GM18502 (cell line): ENCODE data around the gene ARV1.

Experiments
- ATAC-seq: cut with Tn5 transposase; IDR thresholded peaks from one replicate; pipeline ENCODE4 v1.9.1; 2021; ENCODE audit warnings: mild to moderate bottlenecking; ENCODE audit not compliant: unreplicated experiment, poor library complexity

The ARV1 gene

DNA sequence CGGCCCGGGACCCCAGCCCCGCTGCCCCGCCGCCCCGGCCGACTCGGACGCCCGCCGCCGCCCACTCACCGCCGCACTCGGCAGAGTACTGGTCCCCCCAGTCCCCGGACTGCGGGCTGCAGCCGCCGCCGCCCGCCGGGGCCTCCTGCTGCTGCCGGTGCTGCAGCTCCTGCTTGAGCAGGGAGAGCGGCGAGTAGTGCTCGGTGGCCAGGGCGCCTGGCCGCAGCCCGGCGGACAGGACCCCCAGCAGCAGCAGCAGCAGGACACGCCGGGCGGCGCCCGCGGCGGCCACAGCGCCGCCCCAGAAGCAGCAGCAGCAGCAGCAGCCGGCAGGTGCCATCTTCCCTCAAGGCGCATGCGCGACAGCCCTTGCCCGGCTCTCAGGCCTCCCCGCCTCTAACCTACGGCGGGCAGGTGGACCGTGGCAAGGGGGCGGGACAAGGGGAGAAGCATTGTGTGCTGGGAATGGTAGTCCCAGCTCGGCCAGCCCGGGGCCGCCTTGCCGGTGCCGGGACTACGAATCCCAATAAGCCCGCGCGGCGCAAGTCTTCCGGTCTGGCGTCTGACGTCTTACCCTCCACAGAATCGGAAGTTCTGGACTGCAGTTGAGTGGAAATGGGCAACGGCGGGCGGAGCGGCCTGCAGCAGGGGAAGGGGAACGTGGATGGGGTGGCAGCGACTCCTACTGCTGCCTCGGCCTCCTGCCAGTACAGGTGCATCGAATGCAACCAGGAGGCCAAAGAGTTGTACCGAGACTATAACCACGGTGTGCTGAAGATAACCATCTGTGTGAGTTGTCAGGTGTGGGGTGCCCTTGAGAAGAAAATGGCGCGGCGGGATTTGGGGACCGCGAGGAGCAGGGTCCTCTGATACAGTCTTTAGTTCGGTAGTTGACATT, at the start of gene ARV1, which contains the start of gene TTC13:
TSS of gene ARV1 (plus strand) at position 604 of the 898 bp plus-strand sequence. CDS start at position 616, 12 bp downstream.
TSS of gene TTC13 (minus strand) at position 371 of the 898 bp plus-strand sequence. CDS start at position 340, 31 bp downstream.
- ATAC-seq: peak; percentile 93

DNA sequence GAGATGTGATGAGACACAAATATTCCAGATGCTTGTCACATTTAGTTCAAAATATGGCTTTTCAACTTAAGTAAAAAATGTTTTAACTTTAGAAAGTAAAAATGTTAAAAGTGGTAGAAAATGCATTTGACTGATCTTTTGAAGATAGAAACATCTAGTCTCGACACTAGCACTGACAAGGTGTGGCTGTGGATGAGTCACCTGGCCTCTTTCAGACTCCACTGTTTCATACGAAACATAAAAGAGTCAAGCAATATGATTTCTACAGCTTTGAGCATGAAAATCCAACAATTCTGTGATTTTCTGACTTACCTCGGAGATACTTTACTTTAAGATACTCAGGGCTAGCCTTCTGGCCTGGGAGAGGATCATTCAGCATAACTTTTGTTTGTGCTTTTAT, 47.9 kb upstream of the ARV1 start:
- no peak for ATAC-seq

- ATAC-seq: no peak
Observed at GRCh38 chr1:230935852-230936251, 43.0 kb upstream of the ARV1 start.

DNA sequence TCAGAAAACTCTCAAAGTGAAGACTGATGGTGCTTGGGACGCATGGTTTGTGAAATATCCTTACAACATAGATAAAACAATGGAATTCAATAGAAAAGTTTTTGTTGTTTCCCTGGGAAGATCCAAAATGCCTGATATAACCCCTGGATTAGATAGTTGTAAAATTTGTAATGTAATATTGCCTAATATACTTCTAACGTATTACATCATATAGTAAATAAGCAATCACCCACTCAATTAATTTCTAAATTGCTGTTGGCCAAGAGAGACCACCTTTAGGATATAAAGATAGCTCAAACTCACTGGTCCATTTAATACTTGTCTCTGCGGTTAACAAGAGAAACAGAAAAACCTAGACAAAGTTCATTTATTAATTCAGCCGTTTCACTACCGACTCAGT, 42.4 kb upstream of the ARV1 start:
- no peak for ATAC-seq

- ATAC-seq: no peak
Observed at GRCh38 chr1:230937371-230937770, 41.5 kb upstream of the ARV1 start.

- no peak for ATAC-seq
Observed at GRCh38 chr1:230938924-230939368, 39.9 kb upstream of the ARV1 start.

GRCh38 chr1:230939806-230940489, 38.9 kb upstream of the ARV1 start:
- no peak for ATAC-seq

DNA sequence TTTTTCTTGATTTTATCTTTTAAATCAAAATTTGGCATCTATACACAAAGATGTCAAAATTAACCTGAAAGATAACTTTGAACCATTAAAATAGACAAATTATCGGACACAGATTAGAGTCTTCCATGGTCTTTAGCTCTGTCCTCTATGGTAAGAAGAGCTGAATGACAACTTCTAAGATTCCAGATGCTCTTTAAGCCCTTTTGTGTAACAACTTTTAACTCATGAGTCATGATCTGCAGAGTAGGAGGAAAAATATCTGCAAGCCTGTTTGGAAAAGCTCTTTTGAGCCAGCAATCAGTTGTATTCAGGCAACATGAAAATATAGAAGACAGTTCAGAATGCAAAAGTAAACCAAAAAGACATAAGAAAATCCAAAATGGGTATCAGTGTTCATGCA, 38.0 kb upstream of the ARV1 start:
- ATAC-seq: no peak

DNA sequence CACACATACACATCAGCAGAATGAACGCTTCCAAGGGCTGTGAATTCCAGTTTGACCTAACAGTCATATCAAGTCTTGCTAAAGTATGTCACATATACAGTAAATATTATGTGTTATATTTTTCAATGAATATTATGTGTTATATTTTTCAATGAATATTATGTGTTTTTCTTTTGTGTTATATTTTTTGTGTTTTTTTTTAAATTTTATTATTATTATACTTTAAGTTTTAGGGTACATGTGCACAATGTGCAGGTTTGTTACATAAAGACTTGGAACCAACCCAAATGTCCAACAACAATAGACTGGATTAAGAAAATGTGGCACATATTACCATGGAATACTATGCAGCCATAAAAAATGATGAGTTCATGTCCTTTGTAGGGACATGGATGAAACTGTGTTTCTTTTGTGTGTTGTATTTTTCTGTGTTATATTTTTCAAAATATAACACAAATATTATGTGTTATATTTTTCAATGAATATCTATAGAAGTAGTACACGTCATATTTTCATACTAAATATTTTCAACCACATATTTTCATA, 35.8 kb upstream of the ARV1 start:
- no peak for ATAC-seq

DNA sequence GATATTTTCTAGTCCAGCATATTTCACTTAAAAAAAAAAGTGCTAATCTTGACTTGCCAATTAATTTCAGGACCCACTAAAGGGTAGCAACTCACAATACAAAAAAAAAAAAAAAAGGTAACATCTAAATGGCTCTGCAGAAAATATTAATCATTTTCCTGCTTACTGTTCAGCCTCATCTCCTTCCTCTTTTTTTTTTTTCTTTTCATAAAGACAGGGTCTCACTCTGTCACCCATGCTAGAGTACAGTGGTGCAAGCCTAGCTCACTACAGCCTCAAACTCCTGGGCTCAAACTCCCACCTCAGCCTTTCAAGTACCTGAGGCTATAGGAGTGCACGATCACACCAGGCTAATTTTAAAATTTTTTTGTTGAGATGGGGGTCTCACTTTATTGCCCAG, 30.6 kb upstream of the ARV1 start:
- ATAC-seq: no peak

DNA sequence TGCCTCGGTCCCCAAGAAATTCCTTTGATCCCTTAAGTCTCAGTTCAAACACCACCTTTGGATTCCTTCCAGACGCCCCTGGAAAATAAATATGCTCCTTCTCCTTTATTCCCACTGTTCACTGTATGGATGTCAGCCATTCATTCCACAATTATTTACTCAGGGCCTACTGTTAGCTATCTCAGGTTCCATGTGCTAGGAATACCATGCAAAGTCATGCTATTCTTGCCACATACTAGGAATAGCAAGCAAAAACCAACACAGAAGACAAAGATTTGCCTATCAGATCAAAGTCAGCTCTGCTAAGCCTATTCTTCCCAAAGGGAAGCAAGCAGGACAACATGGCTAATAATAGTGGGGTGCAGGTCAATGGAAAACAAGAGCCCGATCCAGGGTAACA, 30.0 kb upstream of the ARV1 start:
- no peak for ATAC-seq

DNA sequence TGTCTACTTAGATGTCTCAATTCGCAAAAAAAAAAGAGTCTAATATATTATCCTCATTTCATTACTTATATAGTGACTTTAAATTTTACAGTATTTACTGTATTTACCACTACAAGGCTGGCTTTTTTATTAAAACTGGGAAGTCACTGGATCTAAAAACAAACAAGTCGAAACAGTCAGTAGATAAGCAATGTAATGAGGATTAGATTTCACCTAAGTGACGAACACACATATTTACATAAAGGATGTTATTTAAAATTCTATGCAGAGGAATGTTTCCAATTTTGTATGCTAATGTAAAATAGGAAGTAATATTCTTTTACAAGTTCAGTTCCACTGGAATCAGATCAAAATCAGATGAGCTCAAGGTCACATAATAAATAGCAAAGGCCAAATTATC, 28.5 kb upstream of the ARV1 start:
- no peak for ATAC-seq

GRCh38 chr1:230957580-230957989, 21.3 kb upstream of the ARV1 start:
- peak; percentile 82 for ATAC-seq

DNA sequence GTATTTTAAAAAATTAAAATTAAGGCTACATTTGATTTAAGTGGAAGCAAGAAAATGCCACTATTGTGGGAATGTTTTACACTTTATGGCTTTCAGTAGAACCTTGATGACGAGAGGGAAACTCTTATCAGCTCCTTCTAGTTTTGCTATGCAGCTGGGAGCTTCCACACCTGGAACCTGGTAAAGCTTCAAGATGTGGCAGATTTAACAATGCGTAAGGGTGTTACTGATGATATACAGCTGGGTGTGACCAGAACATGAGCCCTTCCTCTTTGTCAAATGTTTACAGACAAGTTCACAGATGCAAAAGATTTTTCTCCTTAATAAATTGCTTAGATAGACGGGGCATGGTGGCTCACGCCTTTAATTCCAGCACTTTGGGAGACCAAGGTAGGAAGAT, 20.5 kb upstream of the ARV1 start:
- no peak for ATAC-seq

DNA sequence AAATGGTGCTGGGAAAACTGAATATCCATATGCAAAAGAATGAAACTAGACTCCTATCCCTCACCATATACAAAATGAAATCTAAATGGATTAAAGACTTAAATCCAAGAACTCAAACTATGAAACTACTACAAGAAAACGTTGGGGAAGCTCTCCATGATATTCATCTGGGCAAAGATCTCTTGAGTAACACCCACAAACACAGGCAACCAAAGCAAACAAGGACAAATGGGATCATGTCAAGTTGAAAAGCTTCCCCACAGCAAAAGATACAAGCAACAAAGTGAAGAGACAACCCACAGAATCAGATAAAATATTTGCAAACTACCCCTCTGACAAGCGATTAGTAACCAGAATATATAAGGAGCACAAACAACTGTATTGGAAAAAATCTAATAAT, 14.0 kb upstream of the ARV1 start:
- ATAC-seq: no peak

- no peak for ATAC-seq
Observed at GRCh38 chr1:230965535-230965934, 13.4 kb upstream of the ARV1 start.

DNA sequence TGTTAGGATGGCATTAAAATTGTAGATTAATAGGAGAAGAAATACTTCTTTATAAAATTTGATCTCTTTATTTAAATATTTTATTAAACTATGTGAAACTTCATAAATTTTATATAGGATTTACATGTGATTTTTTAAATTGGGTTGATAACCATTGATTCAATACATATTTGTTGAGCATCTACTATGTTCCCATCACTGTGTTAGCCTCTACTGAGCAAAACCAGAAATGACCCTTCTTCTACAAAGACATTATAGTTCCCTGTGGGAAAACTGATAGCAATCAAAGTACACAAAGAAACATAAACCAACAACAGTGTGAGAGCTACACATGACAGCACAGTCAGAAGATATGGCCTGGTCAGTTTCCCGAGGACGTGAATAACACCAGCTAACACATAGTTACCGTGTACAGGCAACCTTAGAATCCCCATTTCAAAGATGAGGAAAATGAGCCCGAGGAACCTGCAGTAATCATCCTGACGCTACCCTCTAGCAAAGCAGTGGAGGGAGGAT, 12.5 kb upstream of the ARV1 start:
- ATAC-seq: no peak

GRCh38 chr1:230970432-230970831, 8.5 kb upstream of the ARV1 start:
- no peak for ATAC-seq

- ATAC-seq: no peak
Observed at GRCh38 chr1:230971771-230972170, 7.1 kb upstream of the ARV1 start.

DNA sequence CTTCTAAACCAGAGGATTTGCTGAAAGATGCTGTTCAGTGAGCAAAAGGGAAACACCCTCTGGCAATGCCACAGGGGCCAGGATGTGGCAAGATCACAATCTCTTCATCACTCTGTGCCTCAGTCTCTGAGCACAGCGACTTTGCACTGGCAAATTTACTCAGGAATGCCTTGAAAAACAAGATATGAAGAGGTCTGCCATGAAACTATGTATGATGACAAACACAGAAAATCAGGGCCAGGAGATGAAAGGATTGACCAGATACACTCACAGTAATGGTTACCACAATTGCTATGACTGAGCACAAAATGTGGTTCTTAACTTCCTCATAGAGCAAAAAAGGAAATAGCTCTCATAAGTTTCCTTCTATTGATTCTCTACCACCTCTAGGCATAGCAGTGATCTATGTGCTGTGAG, 6.0 kb upstream of the ARV1 start:
- peak; percentile 70 for ATAC-seq

DNA sequence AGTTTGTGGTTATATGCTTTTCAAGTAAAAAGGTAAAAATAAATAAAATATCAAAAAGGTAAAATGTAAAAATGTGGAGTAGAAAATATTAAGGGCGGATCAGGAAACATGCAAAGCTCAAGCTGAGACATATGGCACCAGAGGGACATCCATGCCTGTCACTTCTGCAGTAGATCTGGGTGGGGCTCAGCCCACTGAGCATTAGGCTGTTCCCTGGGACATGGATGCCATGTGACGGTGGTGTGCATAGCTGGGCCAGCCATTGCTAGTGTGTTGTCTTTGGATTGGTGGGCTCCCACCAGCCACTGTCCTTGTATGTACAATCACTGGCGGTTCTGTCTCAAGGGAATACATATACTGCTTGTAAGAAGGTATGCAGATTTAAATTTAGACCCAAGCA, 3.3 kb upstream of the ARV1 start:
- no peak for ATAC-seq
